ENCODE results near the gene TP53I11. TPM values are rescaled to one million over a fixed set of nuclear protein-coding genes. Genes with fewer than 3 reads are reported as not detected.

TP53I11 gene
- total and polyA plus RNA-seq, 2 donors (not counting 3 experiments of a cell fraction or from before 2014, with no cell fraction given): 31.5 to 79.4 TPM

- no peaks in the 10 kb centered on the region for H3K36me3 ChIP-seq (ENCODE audit: control insufficient read depth in 2 of 2, extremely low read depth in 1 of 2, insufficient read depth in 2 of 2, low read length in 2 of 2)
- H3K4me1 ChIP-seq (ENCODE audit: control insufficient read depth, extremely low read depth, insufficient read depth, low read length): peaks cover 3% of the 10 kb centered on the region
- H3K27me3 ChIP-seq (ENCODE audit: control insufficient read depth in 2 of 2, insufficient read depth in 2 of 2, low read length in 2 of 2): no peaks in the 10 kb centered on the region
- POLR2A ChIA-PET: no interaction called here
- CTCF ChIA-PET: interaction anchor here (0.8 to 24.5 kb wide), 2 partner anchors 16 to 159 kb away, joined by 3 to 1618 read pairs; no protein-coding TSS in a partner anchor
- no peaks in the 10 kb centered on the region for H4K20me1 ChIP-seq (replicated peaks; ENCODE audit: control insufficient read depth, extremely low read depth, insufficient read depth, low read length)
- H3K9me1 ChIP-seq (replicated peaks; ENCODE audit: control insufficient read depth, extremely low read depth, insufficient read depth, low read length): no peaks in the 10 kb centered on the region
- H3K9ac ChIP-seq (replicated peaks; ENCODE audit: extremely low read depth, insufficient read depth, low read length): no peak overlapping the region
- FAIRE-seq (no peak), DNase-seq (ENCODE audit: low read depth, low spot score) (peak; percentile 33)
- intact Hi-C loops (cut with micrococcal nuclease): no loop called here
- no peak overlapping the region for H3K4me3 ChIP-seq (replicated peaks in 1 of 3; ENCODE audit: insufficient read depth in 1 of 3, low read depth in 1 of 3, low read length in 3 of 3)
- H2AFZ ChIP-seq (ENCODE audit: low read depth, low read length): no peak overlapping the region
- H3K27ac ChIP-seq (ENCODE audit: insufficient read depth, low read depth, low read length): no peak overlapping the region
- TF ChIP-seq EZH2 (IDR thresholded peaks at IDR 0.05; ENCODE audit: borderline replicate concordance, low read depth, low read length, severe bottlenecking): no peak
- no peak for TF ChIP-seq GATA2 (IDR thresholded peaks at IDR 0.05; ENCODE audit: insufficient read depth, insufficient read length, low read depth, low read length)
- no peak for TF ChIP-seq POLR2AphosphoS5 (IDR thresholded peaks at IDR 0.05; ENCODE audit: insufficient read depth, low read depth, low read length)
- TF ChIP-seq FOS (IDR thresholded peaks at IDR 0.05; ENCODE audit: borderline replicate concordance, insufficient read depth, low read length): no peak
- TF ChIP-seq JUN (IDR thresholded peaks at IDR 0.05; ENCODE audit: borderline replicate concordance, insufficient read depth, insufficient read length, low read depth): no peak
- TF ChIP-seq, protein P1, sequence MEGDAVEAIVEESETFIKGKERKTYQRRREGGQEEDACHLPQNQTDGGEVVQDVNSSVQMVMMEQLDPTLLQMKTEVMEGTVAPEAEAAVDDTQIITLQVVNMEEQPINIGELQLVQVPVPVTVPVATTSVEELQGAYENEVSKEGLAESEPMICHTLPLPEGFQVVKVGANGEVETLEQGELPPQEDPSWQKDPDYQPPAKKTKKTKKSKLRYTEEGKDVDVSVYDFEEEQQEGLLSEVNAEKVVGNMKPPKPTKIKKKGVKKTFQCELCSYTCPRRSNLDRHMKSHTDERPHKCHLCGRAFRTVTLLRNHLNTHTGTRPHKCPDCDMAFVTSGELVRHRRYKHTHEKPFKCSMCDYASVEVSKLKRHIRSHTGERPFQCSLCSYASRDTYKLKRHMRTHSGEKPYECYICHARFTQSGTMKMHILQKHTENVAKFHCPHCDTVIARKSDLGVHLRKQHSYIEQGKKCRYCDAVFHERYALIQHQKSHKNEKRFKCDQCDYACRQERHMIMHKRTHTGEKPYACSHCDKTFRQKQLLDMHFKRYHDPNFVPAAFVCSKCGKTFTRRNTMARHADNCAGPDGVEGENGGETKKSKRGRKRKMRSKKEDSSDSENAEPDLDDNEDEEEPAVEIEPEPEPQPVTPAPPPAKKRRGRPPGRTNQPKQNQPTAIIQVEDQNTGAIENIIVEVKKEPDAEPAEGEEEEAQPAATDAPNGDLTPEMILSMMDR (IDR thresholded peaks at IDR 0.05; ENCODE audit: extremely low read depth in 1 of 2, insufficient read depth in 1 of 2, low read depth in 1 of 2, low read length in 2 of 2): no peak
- no peak for TF ChIP-seq MAX (IDR thresholded peaks at IDR 0.05; ENCODE audit: insufficient read depth, insufficient read length)
- no peak for TF ChIP-seq POLR2A (IDR thresholded peaks at IDR 0.05; ENCODE audit: low read depth, low read length)
- TF ChIP-seq MYC (IDR thresholded peaks at IDR 0.05; ENCODE audit: low read depth, low read length): no peak
- H3K9me3 ChIP-seq (replicated peaks; ENCODE audit: control insufficient read depth, insufficient read depth, low read length): no peaks in the 10 kb centered on the region
- dilution Hi-C loops (cut with MboI; ENCODE audit: extremely low pct_ligation_motif_present, low sequenced_read_pairs): no loop called here
- H3K4me2 ChIP-seq (ENCODE audit: insufficient read depth, low read length): no peak overlapping the region
- no peaks in the 10 kb centered on the region for H3K79me2 ChIP-seq (ENCODE audit: control insufficient read depth, insufficient read depth, low read length)
- BruUV-seq (replicated peaks): no TSS peak
Measured at GRCh38 chr11:44943118-44943517, 7.6 kb downstream of the TP53I11 start.

Measured in endothelial cell of umbilical vein (primary cell).